Neural cell (in vitro differentiated cells): ENCODE results near the gene PRCP.

Experiments
- EZH2 ChIP-seq: fragments of 200-600, 300-800 bp; shearing (Covaris generic), sonication (generic); IDR thresholded peaks from 2 replicates; pipeline ENCODE4 v1.6.1; 2014; ENCODE audit warnings: antibody characterized with exemption, low read length, borderline replicate concordance, mild to moderate bottlenecking; ENCODE audit not compliant: insufficient read depth, poor library complexity, severe bottlenecking
- MXI1 ChIP-seq: fragments of 450-650 bp; conservative IDR thresholded peaks from 2 replicates; pipeline ENCODE4 v1.6.1; 2014; ENCODE audit warnings: antibody characterized with exemption, mild to moderate bottlenecking; ENCODE audit not compliant: poor library complexity, severe bottlenecking
- POLR2AphosphoS5 ChIP-seq: IDR thresholded peaks from 2 replicates; pipeline ENCODE4 v1.6.1; 2012
- RAD21 ChIP-seq: fragments of 450-650 bp; conservative IDR thresholded peaks from 2 replicates; pipeline ENCODE4 v1.6.1; 2014; ENCODE audit warnings: antibody characterized with exemption, mild to moderate bottlenecking, moderate library complexity
- SMC3 ChIP-seq: fragments of 450-650 bp; conservative IDR thresholded peaks from 2 replicates; pipeline ENCODE4 v1.6.1; 2014; ENCODE audit warnings: antibody characterized with exemption, mild to moderate bottlenecking, moderate library complexity; ENCODE audit not compliant: poor library complexity
- TAF1 ChIP-seq: IDR thresholded peaks from 2 replicates; pipeline ENCODE4 v1.6.1; 2012; ENCODE audit warnings: low read depth
- TF ChIP-seq, protein P1 (sequence below): fragments of 450-650 bp; IDR thresholded peaks from 2 replicates; pipeline ENCODE4 v1.5.1; 2014; ENCODE audit warnings: antibody characterized with exemption, mild to moderate bottlenecking, moderate library complexity; ENCODE audit not compliant: poor library complexity, severe bottlenecking

DNA sequence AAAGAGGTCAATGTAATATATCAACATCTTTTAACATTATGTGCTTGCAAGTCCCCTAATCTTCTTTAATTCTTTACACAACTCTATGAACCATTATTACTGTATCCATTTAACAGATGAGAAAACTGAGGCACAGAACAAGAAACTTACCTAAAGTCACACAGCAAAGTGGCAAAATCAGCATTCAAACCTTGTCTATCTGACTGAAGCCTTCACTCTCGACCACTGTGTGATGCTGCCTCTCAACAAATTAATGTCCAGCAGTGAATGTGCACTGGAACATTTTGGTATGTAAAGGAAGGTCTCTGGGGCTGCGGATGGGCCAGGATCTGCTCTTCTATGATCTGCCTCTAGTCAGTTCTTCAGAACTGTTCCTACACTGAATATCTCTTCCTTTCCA lies 42.1 kb downstream of the PRCP start:
- TF ChIP-seq, protein P1, sequence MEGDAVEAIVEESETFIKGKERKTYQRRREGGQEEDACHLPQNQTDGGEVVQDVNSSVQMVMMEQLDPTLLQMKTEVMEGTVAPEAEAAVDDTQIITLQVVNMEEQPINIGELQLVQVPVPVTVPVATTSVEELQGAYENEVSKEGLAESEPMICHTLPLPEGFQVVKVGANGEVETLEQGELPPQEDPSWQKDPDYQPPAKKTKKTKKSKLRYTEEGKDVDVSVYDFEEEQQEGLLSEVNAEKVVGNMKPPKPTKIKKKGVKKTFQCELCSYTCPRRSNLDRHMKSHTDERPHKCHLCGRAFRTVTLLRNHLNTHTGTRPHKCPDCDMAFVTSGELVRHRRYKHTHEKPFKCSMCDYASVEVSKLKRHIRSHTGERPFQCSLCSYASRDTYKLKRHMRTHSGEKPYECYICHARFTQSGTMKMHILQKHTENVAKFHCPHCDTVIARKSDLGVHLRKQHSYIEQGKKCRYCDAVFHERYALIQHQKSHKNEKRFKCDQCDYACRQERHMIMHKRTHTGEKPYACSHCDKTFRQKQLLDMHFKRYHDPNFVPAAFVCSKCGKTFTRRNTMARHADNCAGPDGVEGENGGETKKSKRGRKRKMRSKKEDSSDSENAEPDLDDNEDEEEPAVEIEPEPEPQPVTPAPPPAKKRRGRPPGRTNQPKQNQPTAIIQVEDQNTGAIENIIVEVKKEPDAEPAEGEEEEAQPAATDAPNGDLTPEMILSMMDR = no peak
- TF ChIP-seq EZH2 (no peak), TAF1 (no peak), POLR2AphosphoS5 (no peak), SMC3 (no peak), RAD21 (no peak), MXI1 (no peak)
